LNCAP (cell line): Measurements from ENCODE around the gene UGT3A2.

ENCODE experiments used
- TF ChIP-seq, protein P1 (sequence below): fragments of 450-650 bp; IDR thresholded peaks from 2 replicates; pipeline ENCODE4 v1.5.1; 2017; ENCODE audit warnings: mild to moderate bottlenecking

Gene UGT3A2

DNA sequence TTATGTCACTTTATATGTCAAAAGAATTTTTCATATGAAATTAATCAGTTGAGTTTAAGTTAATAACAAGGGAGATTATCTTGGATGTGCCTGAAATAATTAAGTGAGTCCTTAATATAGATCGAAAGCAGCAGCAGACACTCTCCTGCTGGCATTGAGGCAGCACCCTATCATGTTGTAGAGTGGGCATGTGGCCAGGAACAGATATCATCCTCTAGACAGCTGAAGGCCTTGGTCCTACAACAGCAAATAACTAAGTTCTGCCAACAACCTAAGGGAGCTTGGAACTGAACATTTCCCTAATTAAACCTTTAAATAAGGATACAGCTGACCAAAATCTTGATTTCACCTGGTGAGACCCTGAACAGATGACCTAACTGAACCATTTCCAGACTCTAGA lies 49.7 kb downstream of the UGT3A2 start:
- TF ChIP-seq, protein P1, sequence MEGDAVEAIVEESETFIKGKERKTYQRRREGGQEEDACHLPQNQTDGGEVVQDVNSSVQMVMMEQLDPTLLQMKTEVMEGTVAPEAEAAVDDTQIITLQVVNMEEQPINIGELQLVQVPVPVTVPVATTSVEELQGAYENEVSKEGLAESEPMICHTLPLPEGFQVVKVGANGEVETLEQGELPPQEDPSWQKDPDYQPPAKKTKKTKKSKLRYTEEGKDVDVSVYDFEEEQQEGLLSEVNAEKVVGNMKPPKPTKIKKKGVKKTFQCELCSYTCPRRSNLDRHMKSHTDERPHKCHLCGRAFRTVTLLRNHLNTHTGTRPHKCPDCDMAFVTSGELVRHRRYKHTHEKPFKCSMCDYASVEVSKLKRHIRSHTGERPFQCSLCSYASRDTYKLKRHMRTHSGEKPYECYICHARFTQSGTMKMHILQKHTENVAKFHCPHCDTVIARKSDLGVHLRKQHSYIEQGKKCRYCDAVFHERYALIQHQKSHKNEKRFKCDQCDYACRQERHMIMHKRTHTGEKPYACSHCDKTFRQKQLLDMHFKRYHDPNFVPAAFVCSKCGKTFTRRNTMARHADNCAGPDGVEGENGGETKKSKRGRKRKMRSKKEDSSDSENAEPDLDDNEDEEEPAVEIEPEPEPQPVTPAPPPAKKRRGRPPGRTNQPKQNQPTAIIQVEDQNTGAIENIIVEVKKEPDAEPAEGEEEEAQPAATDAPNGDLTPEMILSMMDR, result no peak

DNA sequence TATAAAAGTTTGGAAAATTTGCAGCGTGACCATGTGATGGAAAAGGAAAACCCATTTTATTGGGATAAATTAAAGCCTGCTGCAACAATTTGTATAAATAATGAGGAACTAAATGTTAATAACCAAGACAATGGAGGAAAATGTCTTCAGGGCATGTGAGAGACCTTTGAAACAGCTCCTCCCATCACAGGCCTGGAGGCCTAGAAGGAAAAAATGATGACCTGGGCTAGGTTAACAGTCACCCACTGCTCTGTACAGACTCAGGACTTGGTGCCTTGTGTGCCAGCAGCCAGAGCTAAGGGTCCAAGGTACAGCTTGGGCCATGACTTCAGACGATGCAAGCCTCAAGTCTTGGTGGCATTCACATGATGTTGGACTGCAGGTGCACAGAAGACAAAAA lies 53.5 kb downstream of the UGT3A2 start:
- TF ChIP-seq, protein P1, result no peak

DNA sequence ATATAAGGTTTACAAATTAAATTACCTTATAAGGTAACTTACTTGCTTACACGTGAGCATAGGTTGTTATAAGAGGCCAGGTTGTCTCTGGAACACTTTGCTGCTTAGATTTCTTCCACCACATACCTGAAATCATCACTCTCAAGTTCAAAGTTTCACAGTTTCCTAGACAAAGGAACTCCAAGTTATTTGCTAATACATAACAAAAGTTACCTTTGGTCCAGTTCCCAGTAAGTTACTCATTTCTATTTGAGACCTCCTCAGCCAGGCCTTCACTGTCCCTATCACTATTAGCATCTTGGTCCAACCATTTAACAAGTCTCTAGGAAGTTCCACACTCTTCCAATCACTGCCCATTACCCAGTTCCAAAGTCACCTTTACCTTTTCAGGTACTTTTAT lies 57.0 kb downstream of the UGT3A2 start:
- TF ChIP-seq, protein P1, result no peak

DNA sequence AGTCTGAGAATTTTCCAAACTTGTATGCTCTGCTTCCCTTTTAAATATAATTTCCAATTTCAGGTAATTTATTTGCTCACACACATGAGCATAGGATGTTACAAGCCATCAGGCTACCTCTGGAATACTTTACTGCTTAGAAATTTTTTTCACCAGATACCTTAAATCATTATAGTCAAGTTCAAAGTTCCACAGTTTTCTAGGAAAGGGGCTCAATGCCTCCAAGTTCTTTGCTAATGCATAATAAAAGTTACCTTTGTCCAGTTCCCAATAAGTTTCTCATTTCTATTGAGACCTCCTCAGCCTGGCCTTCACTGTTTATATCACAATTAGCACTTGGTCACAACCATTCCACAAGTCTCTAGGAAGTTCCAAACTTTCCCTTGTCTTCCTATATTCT lies 59.3 kb downstream of the UGT3A2 start:
- TF ChIP-seq, protein P1, result no peak

DNA sequence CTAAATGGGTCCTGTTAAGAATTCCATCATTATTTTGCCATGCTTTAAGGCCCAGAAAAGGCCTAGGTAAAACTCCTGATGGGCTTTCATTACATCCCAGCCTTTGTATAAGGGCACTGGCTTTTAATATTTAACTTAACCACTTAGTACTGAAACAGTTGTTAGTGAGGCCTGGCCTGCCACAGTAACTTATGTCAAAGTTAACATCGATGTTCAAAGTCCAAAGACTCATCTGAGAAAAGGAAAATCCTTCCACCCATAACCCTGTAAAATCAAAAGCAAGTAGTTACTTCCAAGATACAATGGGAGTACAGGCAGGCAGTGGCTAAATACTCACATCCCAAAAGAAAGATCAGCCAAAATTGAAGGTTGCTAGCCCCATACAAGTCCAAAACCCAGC lies 60.5 kb downstream of the UGT3A2 start:
- TF ChIP-seq, protein P1, result no peak

DNA sequence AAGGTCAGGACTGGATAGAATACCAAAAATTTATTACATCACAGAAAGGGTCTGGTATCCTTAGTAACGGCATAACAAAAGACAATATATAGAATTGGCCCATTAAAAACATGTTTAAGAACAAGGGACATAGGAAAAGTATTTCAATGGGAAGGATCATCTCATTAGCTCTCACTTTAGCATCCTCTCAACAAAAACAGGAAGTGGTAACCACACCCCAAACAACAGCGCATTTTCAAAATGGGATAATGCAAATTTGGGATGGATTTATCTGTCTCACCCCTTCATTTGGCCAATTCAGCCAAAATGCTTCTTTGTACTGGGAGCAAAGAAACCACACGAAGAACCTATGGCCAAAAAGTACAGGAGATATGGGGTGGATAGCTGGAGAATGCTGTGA lies 65.7 kb downstream of the UGT3A2 start:
- TF ChIP-seq, protein P1, result no peak

DNA sequence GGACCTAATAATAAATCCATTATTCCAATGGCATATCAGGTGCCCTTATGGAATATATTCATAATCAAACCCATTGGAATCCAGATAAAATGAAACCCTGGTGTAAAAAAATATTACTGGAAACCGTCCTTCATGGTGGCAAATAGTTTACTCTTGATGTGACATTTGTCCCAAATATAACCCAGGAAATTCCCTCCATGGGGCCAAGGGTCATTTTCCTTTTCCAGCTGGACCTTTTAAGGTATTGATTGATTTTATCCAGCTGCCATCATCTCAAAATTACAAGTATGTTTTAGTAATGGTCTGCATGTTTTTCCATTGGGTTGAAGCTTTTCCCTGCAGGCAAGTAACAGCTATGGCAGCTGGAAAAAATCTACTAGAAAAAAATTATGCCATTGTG lies 67.1 kb downstream of the UGT3A2 start:
- TF ChIP-seq, protein P1, result no peak

DNA sequence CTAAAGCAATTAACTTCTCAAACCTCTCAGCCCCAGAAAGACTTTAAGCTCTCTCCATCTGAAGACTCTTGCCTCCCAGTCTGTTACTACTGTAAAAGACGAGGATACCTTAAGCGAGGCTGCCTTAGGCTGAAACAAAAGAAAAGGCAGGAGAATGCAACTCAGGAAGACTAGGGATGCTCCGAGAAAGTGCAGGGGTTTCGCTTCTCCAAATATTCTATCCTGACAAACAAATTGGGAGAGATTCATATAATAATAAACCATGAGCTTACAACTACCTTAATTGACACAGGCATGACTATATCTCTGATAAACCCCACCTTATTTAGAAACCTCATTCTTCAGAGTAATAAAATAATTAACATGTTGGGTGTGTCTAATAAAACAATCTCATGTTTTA lies 70.6 kb downstream of the UGT3A2 start:
- TF ChIP-seq, protein P1, result no peak
